ENCODE measurements around the gene C9orf50. TPM values are rescaled to one million over a fixed set of nuclear protein-coding genes. Genes with fewer than 3 reads are reported as not detected.

C9orf50 gene
- total RNA-seq, 2 donors from 2014 or later = not detected

DNA sequence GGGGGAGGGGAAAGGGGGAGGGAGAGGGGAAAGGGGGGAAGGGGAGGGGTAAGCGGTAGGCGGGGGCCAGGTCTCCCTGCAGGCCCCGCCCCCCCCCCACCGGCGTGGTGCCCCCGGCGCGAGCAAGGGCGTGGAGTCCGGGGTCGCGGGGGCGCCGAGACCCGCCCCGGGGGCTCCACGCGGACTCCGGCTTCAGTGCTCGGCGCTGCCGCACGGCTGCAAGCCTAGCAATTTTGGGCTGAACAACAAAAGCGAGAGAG lies 10.8 kb downstream of the C9orf50 start:
- TF ChIP-seq, protein P1, sequence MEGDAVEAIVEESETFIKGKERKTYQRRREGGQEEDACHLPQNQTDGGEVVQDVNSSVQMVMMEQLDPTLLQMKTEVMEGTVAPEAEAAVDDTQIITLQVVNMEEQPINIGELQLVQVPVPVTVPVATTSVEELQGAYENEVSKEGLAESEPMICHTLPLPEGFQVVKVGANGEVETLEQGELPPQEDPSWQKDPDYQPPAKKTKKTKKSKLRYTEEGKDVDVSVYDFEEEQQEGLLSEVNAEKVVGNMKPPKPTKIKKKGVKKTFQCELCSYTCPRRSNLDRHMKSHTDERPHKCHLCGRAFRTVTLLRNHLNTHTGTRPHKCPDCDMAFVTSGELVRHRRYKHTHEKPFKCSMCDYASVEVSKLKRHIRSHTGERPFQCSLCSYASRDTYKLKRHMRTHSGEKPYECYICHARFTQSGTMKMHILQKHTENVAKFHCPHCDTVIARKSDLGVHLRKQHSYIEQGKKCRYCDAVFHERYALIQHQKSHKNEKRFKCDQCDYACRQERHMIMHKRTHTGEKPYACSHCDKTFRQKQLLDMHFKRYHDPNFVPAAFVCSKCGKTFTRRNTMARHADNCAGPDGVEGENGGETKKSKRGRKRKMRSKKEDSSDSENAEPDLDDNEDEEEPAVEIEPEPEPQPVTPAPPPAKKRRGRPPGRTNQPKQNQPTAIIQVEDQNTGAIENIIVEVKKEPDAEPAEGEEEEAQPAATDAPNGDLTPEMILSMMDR (IDR thresholded peaks at IDR 0.05) = no peak
- Histone ChIP-seq H3K9me3 (no peaks in the 10 kb centered on the region), H3K4me1 (peaks cover 0 to 48% of the 10 kb centered on the region in 2 donors), H3K4me3 (peak overlapping the region; percentile 61 to 70), H3K27me3 (no peaks in the 10 kb centered on the region), H3K36me3 (no peaks in the 10 kb centered on the region), H3K27ac (peak overlapping the region; percentile 93 to 94)
- no peak for DNase-seq (ENCODE audit: low spot score)

DNA sequence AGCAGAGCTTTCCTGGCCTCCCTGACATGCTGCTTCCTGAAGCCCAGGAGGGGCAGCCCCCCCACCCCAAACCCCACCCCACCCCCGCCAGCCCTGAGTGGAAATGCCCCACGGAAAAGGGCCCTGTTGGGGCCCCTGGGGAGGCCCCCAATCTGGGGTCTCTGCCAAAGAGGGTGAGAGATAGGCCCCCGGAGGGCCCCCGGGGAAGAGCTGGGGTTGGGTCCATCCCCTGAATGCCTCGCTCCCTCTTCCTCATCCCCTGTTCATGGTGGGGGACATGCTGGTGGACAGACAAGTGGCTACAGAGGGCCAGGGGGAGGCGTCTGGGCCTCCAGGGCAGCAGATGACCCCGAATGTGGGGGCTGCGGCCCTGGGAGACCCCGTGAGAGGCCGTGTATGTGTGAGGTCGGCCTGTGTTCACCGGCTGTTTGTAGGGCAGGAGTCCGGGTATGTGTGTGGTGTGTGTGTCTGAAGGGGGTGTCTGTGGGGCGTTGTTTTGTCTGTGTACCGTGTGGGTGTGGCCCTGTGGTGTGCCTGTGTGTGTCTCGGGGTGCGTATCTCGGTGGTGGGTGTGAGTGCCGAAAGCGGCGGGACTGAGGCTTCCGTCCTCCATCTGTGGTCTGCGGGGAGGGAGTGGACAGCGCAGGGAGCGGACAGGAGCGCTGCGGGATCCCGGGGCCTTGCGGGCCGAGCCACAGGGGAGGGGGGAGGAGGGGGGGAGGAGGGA lies 11.3 kb downstream of the C9orf50 start:
- no peaks in the 10 kb centered on the region for H3K9me3 ChIP-seq
- peaks cover 0 to 48% of the 10 kb centered on the region in 2 donors for H3K4me1 ChIP-seq
- peak overlapping the region; percentile 61 to 70 for H3K4me3 ChIP-seq
- DNase-seq (ENCODE audit: low spot score) = no peak
- no peaks in the 10 kb centered on the region for H3K36me3 ChIP-seq
- H3K27me3 ChIP-seq = no peaks in the 10 kb centered on the region
- H3K27ac ChIP-seq = peak overlapping the region; percentile 93 to 94
- TF ChIP-seq, protein P1 (IDR thresholded peaks at IDR 0.05) = no peak

DNA sequence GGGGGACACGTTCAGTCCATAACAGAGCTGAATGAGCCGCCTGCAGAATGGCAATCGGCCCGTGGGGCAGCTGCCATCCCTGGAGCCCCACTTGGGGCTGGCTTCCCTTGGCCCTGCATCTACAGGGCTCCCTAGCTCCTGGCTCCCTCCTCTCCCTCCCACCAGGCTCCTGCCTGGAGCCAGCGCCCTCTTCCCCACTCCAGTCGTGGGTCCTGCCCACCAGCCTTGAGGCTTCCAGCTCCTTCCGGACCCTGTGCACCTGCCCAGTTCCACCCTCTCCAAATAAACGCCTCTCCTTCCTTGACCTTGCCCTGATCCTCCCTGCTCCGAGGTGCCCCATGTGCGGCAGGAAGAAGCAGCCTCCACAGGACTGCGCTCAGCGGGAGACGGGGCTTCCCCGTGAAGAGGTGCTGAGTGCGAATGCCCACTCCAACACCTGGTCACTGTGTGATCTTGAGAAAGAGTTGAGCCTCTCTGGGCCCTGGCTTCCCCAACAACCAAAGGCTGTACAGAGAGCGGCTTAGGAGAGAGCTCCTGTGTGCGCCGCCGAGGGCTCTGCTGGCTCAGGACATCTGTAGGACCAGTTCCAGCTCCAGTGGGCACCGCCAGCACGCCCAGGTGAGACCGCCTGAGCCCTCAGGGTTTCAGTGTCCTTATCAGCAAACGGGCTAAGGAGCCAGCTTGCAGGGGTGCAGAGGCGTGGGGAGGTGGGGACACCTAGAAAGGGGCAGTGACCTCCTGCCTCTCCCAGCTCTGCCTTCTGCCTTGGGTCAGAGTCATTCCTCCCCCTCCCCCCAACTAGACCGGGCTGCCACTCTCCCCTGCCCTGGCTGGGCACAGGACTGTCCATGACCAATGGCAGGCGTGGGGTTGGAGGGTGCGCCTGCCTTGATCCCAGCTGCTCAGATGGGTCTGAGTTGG lies 12.1 kb downstream of the C9orf50 start:
- peak overlapping the region; percentile 93 to 94 for H3K27ac ChIP-seq
- no peaks in the 10 kb centered on the region for H3K36me3 ChIP-seq
- H3K27me3 ChIP-seq = no peaks in the 10 kb centered on the region
- H3K4me3 ChIP-seq = no peak overlapping the region
- DNase-seq (ENCODE audit: low spot score) = no peak
- peaks cover 0 to 48% of the 10 kb centered on the region in 2 donors for H3K4me1 ChIP-seq
- TF ChIP-seq, protein P1 (IDR thresholded peaks at IDR 0.05) = no peak
- no peaks in the 10 kb centered on the region for H3K9me3 ChIP-seq

DNA sequence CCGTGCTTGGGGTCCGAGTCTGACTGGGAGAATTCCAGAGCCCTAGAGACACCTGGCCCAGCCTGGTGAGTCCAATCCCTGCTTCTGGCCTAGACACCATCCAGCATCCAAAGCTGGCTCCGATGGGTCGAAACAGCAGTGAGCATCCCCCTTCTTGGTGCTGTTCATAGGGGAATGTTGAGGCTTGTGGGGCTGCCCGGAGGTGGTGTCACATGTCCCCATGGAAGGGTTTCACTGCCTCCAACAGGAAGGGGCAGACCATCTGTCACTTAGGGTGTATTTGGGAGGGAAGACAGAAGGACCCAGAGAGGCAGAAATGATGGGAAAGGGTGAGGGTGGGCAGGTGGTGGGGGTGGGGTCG lies 13.9 kb downstream of the C9orf50 start:
- no peaks in the 10 kb centered on the region for H3K27me3 ChIP-seq
- TF ChIP-seq, protein P1 (IDR thresholded peaks at IDR 0.05) = no peak
- H3K4me1 ChIP-seq = peaks cover 0 to 54% of the 10 kb centered on the region in 2 donors

DNA sequence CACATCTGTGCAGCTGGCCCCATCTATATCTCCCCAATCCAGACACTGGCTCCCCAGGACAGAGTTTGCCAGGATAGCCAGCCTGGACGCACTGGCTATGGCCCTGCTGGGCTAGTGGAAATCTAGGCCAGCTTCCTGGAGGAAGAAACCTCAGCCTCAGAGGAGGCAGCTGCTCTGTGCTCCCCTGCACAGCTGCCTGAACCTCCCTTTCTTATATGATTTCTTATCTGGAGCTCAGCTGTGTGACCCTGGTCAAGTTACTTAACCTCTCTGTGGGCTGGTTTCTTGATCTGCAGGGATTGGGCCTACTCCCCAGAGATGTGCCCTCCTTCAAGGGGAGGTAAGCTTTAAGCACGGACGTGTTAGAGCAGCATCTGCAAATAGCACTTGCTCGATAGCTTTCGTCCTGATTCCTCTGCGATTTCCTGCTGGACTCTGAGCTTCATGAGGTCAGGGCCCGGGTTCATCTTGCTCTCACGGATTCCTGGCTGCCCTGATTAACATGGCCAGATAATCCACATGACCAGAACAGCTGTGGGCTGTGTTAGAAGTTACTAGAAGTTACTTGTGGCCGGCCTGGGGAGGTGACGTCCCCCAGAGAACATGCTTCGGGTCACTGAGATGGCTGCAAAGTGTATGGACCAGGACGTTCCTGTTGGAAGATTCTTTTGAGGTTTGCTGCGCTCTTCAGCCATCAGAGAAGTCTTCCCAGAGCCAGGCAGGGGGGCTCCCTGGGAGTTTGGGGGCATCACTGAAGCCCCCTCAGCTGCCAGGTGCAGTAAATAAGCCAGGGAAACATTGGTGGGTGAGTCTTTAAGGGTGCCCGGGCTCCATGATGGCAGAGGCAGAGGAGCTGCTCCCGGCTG lies 14.5 kb downstream of the C9orf50 start:
- no peaks in the 10 kb centered on the region for H3K9me3 ChIP-seq
- peaks cover 0 to 54% of the 10 kb centered on the region in 2 donors for H3K4me1 ChIP-seq
- H3K27ac ChIP-seq = peak overlapping the region; percentile 93 to 94
- no peak overlapping the region for H3K4me3 ChIP-seq
- H3K27me3 ChIP-seq = no peaks in the 10 kb centered on the region
- DNase-seq (ENCODE audit: low spot score) = no peak
- H3K36me3 ChIP-seq = no peaks in the 10 kb centered on the region
- TF ChIP-seq, protein P1 (IDR thresholded peaks at IDR 0.05) = no peak

More for the DNA sequence above, 13.9 kb downstream of the C9orf50 start:
- H3K36me3 ChIP-seq = no peaks in the 10 kb centered on the region
- no peaks in the 10 kb centered on the region for H3K9me3 ChIP-seq
- DNase-seq (ENCODE audit: low spot score) = no peak
- peak overlapping the region; percentile 93 to 94 for H3K27ac ChIP-seq
- H3K4me3 ChIP-seq = no peak overlapping the region

Data from right atrium auricular region (tissue), 2 donors.